Activated T-cell treated with anti-CD3 and anti-CD28 coated beads for 1 hour (primary cell): ENCODE results near the gene SASH1.

Experiments
- DNase-seq: peaks from one replicate; pipeline ENCODE4 v3.0.0-alpha.2; 2020; ENCODE audit warnings: low read depth

The SASH1 gene

DNA sequence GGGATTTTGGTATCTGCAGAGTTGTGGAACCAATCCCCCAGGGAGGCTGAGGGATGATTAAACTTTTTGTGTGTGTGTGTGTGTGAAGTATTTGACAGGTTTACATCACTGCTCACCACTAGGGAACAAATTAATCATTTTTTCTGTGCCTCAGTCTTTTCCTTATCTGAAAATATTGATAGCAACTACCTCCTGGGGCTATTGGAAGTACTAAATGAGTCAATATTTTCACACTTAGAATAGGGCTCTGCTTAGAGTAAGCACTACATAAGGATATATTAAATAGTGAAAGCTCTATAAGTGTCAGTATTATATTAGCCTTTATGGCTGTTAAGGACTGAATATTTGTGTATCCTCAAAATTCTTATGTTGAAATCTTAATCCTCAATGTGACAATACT lies 249.0 kb downstream of the SASH1 start:
- no peak for DNase-seq

DNA sequence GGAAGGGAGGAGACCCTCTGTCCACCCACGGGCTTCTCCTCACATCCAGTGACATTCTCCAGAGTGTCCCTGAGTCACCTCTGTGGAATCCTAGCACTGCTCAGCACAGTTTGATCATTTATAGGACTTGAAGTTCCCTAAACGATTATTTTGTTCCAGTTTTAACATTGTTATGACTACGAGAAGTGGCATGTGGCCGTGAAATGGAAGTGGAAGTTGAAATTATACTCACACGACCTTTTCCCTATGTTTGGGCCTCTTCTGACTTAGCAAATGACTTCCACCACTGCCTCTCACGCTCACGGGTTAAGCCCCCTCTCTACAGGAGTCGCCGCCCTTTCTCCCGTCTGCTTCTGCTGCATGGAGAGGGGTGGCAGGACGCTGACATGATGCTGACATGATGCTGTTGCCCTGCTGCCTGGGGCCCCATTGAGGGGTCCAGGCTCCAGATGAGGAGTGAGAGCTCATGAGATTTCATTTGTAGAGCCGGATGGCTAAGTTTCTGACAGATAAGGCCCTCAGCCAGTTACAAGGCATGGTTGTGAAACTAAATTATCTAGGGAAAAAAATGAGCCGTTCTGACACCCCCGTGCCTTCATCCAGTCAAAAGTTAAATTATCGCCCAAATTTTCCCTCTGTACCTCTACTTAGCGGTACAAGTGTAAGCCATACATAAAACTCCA lies 250.6 kb downstream of the SASH1 start:
- no peak for DNase-seq

DNA sequence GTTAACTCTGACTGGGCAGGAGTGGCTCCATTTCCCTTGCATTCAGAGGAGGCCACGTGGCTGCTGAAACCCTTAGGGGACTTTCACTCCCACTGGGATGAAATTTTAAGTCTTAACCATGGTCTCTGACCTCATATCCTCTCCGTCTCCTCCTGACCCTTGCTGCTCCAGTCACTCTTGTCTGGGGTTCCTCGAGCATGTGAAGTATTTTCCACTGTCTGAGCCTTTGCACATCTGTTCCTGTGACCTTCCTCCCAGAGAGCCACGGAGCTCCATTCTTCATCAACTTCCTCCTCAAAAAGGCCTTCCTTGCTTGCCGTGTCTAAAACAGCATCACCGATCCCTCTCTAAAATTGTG lies 251.2 kb downstream of the SASH1 start:
- no peak for DNase-seq

DNA sequence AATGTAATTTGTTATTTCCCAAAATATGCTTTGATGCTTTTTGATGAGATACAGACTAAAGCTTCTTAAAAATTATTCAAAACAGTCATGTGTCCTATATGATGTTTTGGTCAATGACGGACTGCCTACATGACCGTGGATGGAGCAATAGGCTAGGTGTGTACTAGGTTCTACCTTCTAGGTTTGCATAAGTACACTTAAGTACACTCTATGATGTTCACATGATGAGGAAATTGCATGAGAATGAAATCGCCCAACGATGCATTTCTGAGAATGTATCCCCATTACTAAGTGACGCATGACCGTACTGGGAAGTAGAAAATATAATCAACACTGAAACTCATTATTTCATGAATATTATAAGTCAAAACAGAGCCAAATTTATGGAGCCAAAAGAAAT lies 252.9 kb downstream of the SASH1 start:
- no peak for DNase-seq

DNA sequence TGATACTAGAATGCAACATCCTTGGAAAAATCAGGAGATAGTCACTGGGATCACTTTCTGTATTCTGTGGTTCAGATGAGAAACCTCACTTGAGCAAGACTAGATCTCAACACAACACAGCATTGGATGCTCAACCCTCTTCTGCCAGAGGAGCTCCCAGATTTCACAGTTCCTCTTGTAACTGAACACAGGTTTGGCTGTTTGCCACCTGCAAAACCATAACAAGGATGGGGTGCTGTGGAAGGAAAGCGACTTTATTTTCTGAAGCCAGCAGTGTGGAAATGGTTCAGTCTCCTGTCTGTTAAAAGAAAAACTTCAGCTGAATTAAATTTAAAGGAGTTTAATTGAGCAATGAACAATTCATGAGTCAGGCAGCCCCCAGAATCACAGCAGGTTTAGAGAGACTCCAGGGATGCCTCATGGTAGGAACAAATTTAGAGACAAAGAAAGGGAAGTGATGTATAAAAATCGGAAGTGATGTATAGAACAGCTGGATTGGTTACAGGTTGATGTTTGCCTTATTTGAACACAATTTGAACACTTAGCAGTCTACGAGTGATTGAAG lies 254.3 kb downstream of the SASH1 start:
- DNase-seq: no peak

DNA sequence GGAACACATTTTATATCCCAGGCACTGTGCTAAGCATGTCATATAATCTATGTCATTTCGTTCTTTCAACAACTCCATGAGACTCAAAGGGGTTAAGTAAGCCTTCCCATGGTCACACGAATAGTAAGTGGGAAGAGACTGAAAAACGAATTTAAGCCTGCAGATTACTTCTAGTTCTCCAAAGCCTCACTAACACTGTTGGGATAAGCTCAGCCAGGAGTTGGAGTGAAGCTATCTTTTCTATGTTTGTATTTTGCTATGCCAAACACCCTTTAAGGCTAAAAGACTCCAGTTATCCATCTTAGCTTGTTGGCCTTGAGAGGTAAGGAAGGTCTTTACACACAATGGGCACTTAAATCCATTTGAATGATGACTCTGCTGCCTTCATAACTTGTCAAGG lies 256.1 kb downstream of the SASH1 start:
- no peak for DNase-seq

DNA sequence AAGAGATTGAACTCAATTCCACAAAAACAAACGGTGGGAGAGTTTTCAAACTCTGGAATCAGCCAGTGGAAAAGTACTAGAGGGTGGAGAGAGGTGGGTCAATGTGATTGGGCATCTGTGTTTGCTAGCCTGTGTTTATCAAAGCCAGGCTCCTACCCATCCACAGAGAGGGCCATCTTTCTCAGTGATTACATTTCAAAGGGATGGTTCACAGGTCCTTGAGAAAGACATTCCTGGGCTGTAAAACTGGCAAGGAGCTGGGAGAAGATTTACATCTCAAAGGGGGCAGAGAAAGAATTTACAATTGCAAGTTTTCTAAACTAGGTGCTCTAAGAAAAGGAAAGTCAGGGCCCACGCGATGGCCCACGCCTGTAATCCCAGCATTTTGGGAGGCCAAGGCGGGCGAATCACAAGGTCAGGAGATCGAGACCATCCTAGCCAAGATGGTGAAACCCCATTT lies 257.4 kb downstream of the SASH1 start:
- DNase-seq: no peak
